ENCODE results near the gene ADPRHL1. TPM values are rescaled to one million over a fixed set of nuclear protein-coding genes. Genes with fewer than 3 reads are reported as not detected.
"Not testable (repeated sequence)": the region's sequence is repeated elsewhere in the genome, so short reads cannot be mapped to it uniquely, and the experiment has no call there.

ADPRHL1 gene
- total RNA-seq, 1 experiment from 2014 or later = 1.5 TPM

GRCh38 chr13:113390874-113391497 lies 62.3 kb downstream of the ADPRHL1 start:
- CTCF ChIA-PET = interaction anchor here (0.5 to 4.3 kb wide), 21 partner anchors 11 to 301 kb away, joined by 3 to 34 read pairs (median 5); partner anchors contain the start of gene GRTP1
- peaks cover 47% of the 10 kb centered on the region for H3K36me3 Mint-ChIP-seq
- ATAC-seq = peak; percentile 70
- peak overlapping the region; percentile 80 for H3K27ac Mint-ChIP-seq
- peaks cover 25% of the 10 kb centered on the region for H3K4me1 Mint-ChIP-seq
- no peak for TF ChIP-seq FOXP1 (CRISPR knock-in tag; IDR thresholded peaks at IDR 0.05; ENCODE audit: borderline replicate concordance)
- TF ChIP-seq SOX15 (CRISPR knock-in tag; IDR thresholded peaks at IDR 0.05) = no peak
- H3K27me3 Mint-ChIP-seq (ENCODE audit: low read depth) = peaks cover 13% of the 10 kb centered on the region
- POLR2A ChIA-PET = no interaction called here
- H3K4me3 Mint-ChIP-seq = no peak overlapping the region
- H3K9me3 Mint-ChIP-seq = peaks cover 35% of the 10 kb centered on the region
- DNase-seq (ENCODE audit: low spot score) = peak; percentile 60

- ATAC-seq, H3K27ac Mint-ChIP-seq, H3K4me3 Mint-ChIP-seq, POLR2A ChIA-PET: not testable (repeated sequence)
- H3K4me1 Mint-ChIP-seq = peaks cover 25% of the 10 kb centered on the region
- peaks cover 24% of the 10 kb centered on the region for H3K27me3 Mint-ChIP-seq (ENCODE audit: low read depth)
- H3K36me3 Mint-ChIP-seq = peaks cover 59% of the 10 kb centered on the region
- CTCF ChIA-PET = interaction anchor here (1.1 to 4.3 kb wide), 2 partner anchors 16 to 20 kb away, joined by 5 to 29 read pairs; no protein-coding TSS in a partner anchor
- H3K9me3 Mint-ChIP-seq = peaks cover 48% of the 10 kb centered on the region
- DNase-seq (ENCODE audit: low spot score) = peak; percentile 3
Observed at GRCh38 chr13:113389586-113389985, 63.7 kb downstream of the ADPRHL1 start.

GRCh38 chr13:113387396-113387795 lies 65.9 kb downstream of the ADPRHL1 start:
- TF ChIP-seq AFF4 (CRISPR knock-in tag; IDR thresholded peaks at IDR 0.05; ENCODE audit: borderline replicate concordance) (no peak), CBFB (CRISPR knock-in tag; IDR thresholded peaks at IDR 0.05; ENCODE audit: low read depth) (no peak), FOXK1 (CRISPR knock-in tag; IDR thresholded peaks at IDR 0.05) (no peak)
- H3K36me3 Mint-ChIP-seq = peaks cover 79% of the 10 kb centered on the region
- H3K4me3 Mint-ChIP-seq = no peak overlapping the region
- CTCF ChIA-PET = no interaction called here
- POLR2A ChIA-PET = no interaction called here
- peaks cover 23% of the 10 kb centered on the region for H3K4me1 Mint-ChIP-seq
- peaks cover 41% of the 10 kb centered on the region for H3K27me3 Mint-ChIP-seq (ENCODE audit: low read depth)
- ATAC-seq = no peak
- peaks cover 67% of the 10 kb centered on the region for H3K9me3 Mint-ChIP-seq
- no peak overlapping the region for H3K27ac Mint-ChIP-seq
- no peak for DNase-seq (ENCODE audit: low spot score)

GRCh38 chr13:113383089-113383488 lies 70.2 kb downstream of the ADPRHL1 start:
- POLR2A ChIA-PET = no interaction called here
- Mint-ChIP-seq H3K36me3 (peaks cover 73% of the 10 kb centered on the region), H3K27ac (no peak overlapping the region), H3K9me3 (peaks cover 61% of the 10 kb centered on the region), H3K4me1 (peaks cover 19% of the 10 kb centered on the region), H3K4me3 (no peak overlapping the region), H3K27me3 (ENCODE audit: low read depth) (peaks cover 47% of the 10 kb centered on the region)
- DNase-seq (ENCODE audit: low spot score) = no peak
- CTCF ChIA-PET = interaction anchor here (1.1 kb wide), 1 partner anchor 11 kb away, joined by 4 read pairs; no protein-coding TSS in a partner anchor
- no peak for ATAC-seq
- TF ChIP-seq SP1 (CRISPR knock-in tag; conservative IDR thresholded peaks at IDR 0.05) = no peak
- TF ChIP-seq ETV6 (CRISPR knock-in tag; IDR thresholded peaks at IDR 0.05) = no peak
- no peak for TF ChIP-seq TCF7 (CRISPR knock-in tag; IDR thresholded peaks at IDR 0.05; ENCODE audit: low read depth)
- TF ChIP-seq ZNF532 (CRISPR knock-in tag; IDR thresholded peaks at IDR 0.05; ENCODE audit: borderline replicate concordance) = no peak
- TF ChIP-seq E2F1 (CRISPR knock-in tag; IDR thresholded peaks at IDR 0.05) = no peak
- TF ChIP-seq ZMAT4 (CRISPR knock-in tag; IDR thresholded peaks at IDR 0.05) = no peak
- TF ChIP-seq ELF4 (CRISPR knock-in tag; IDR thresholded peaks at IDR 0.05; ENCODE audit: low read depth) = no peak
- TF ChIP-seq GRHL2 (CRISPR knock-in tag; IDR thresholded peaks at IDR 0.05; ENCODE audit: insufficient replicate concordance, severe bottlenecking) = no peak
- TF ChIP-seq ZNF425 (CRISPR knock-in tag; conservative IDR thresholded peaks at IDR 0.05) = no peak
- TF ChIP-seq KAT7 (CRISPR knock-in tag; IDR thresholded peaks at IDR 0.05; ENCODE audit: borderline replicate concordance) = no peak
- TF ChIP-seq NFYB (CRISPR knock-in tag; conservative IDR thresholded peaks at IDR 0.05; ENCODE audit: low read depth) = no peak
